ENCODE data around the gene UCMA.

- TF ChIP-seq CTCF (conservative IDR thresholded peaks at IDR 0.05; ENCODE audit: low read length): no peak
- TF ChIP-seq EZH2phosphoT487 (IDR thresholded peaks at IDR 0.05; ENCODE audit: borderline replicate concordance, low read depth, low read length): no peak
Measured at GRCh38 chr10:13187135-13187534, 47.0 kb downstream of the UCMA start.
